KMS-11 (cell line): ENCODE results near the gene CCDC88A.

ENCODE experiments used
- H2AFZ ChIP-seq: fragments of 200-600 bp; sonication (generic); 2 replicates; pipeline ENCODE4 v1.6.1; 2016; ENCODE audit warnings: antibody characterized with exemption, mixed run types, low read depth
- H3K27ac ChIP-seq: fragments of 200-600 bp; sonication (generic); 2 replicates; pipeline ENCODE4 v1.6.1; 2016; ENCODE audit warnings: mild to moderate bottlenecking, mixed run types
- H3K27me3 ChIP-seq: fragments of 200-600 bp; sonication (generic); 2 replicates; pipeline ENCODE4 v1.6.1; 2017; ENCODE audit warnings: mild to moderate bottlenecking, low read depth, mixed run types, moderate library complexity; ENCODE audit not compliant: insufficient read depth
- H3K36me3 ChIP-seq: fragments of 200-600 bp; sonication (generic); 2 replicates; pipeline ENCODE4 v1.6.1; 2017; ENCODE audit warnings: mild to moderate bottlenecking, mixed run types; ENCODE audit not compliant: insufficient read depth
- H3K4me1 ChIP-seq: fragments of 200-600 bp; sonication (generic); 2 replicates; pipeline ENCODE4 v1.6.1; 2016; ENCODE audit warnings: mild to moderate bottlenecking, low read depth, mixed run types; ENCODE audit not compliant: poor library complexity, severe bottlenecking
- H3K4me2 ChIP-seq: fragments of 200-600 bp; sonication (generic); 2 replicates; pipeline ENCODE4 v1.7.0; 2016; ENCODE audit warnings: mild to moderate bottlenecking, mixed run types
- H3K4me3 ChIP-seq: fragments of 200-600 bp; sonication (generic); IDR thresholded peaks from 2 replicates; pipeline ENCODE4 v1.6.1; 2017; ENCODE audit warnings: low read depth, low read length, mixed read lengths; ENCODE audit not compliant: insufficient read depth
- H3K79me2 ChIP-seq: fragments of 200-600 bp; sonication (generic); 2 replicates; pipeline ENCODE4 v1.6.1; 2016; ENCODE audit warnings: low read depth, mixed run types; ENCODE audit not compliant: insufficient read depth
- H3K9ac ChIP-seq: fragments of 200-600 bp; sonication (generic); 2 replicates; pipeline ENCODE4 v1.6.1; 2016; ENCODE audit warnings: mild to moderate bottlenecking, mixed run types
- H4K20me1 ChIP-seq: fragments of 200-600 bp; sonication (generic); 2 replicates; pipeline ENCODE4 v1.6.1; 2016; ENCODE audit warnings: mild to moderate bottlenecking, mixed run types; ENCODE audit not compliant: insufficient read depth
- TF ChIP-seq, protein P1 (sequence below): fragments of 200-600 bp; sonication (generic); conservative IDR thresholded peaks from 2 replicates; pipeline ENCODE4 v1.6.1; 2017; ENCODE audit warnings: low read depth, mild to moderate bottlenecking, antibody characterized with exemption, low read length, moderate library complexity, mixed read lengths

The CCDC88A gene

DNA sequence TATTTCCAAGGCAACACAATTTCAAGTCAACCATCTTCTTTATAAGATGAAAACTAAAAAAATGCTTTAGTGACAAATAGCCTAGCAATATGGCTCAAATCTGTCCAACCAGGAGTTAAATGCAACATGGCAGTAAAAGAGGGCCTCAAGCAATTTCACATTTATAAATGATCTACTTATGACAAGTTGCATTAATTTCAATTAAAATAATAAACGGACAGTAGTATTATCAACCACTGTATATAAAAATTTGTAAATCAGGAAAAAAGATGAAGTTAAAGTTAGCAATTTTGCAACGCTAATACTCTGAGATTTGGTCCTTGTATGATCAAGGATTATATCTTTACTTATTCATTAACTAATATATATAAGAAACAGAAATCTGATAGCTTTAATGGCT lies 19.3 kb downstream of the CCDC88A start:
- TF ChIP-seq, protein P1, sequence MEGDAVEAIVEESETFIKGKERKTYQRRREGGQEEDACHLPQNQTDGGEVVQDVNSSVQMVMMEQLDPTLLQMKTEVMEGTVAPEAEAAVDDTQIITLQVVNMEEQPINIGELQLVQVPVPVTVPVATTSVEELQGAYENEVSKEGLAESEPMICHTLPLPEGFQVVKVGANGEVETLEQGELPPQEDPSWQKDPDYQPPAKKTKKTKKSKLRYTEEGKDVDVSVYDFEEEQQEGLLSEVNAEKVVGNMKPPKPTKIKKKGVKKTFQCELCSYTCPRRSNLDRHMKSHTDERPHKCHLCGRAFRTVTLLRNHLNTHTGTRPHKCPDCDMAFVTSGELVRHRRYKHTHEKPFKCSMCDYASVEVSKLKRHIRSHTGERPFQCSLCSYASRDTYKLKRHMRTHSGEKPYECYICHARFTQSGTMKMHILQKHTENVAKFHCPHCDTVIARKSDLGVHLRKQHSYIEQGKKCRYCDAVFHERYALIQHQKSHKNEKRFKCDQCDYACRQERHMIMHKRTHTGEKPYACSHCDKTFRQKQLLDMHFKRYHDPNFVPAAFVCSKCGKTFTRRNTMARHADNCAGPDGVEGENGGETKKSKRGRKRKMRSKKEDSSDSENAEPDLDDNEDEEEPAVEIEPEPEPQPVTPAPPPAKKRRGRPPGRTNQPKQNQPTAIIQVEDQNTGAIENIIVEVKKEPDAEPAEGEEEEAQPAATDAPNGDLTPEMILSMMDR = no peak
- no peak overlapping the region for H3K4me3 ChIP-seq
- peaks cover 4% of the 10 kb centered on the region; the same call in 1 of the 2 replicates for H3K79me2 ChIP-seq
- H3K9ac ChIP-seq = no peak overlapping the region
- no peak overlapping the region for H2AFZ ChIP-seq
- H3K27ac ChIP-seq = no peak overlapping the region
- H4K20me1 ChIP-seq = no peaks in the 10 kb centered on the region
- no peaks in the 10 kb centered on the region; the same call in 1 of the 2 replicates for H3K36me3 ChIP-seq
- H3K4me2 ChIP-seq = no peak overlapping the region
- H3K27me3 ChIP-seq = no peaks in the 10 kb centered on the region
- H3K4me1 ChIP-seq = no peaks in the 10 kb centered on the region

DNA sequence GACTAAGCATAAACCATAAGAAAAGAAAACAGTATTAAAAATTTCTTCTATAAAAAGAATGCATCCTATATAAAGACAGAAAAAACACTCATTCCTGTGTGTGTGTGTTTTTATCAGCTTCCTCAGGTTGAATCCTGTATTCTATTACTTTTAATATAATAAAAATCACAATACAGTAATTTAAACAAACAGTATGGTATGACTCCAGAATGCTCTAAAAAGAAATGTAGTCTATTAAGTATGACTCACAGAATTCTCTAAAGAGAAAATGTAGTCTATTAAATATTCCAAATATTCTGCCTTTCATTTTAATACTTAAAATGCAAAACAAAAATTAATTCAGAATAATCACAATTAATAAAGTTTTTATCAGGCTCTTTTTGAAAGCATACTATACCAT lies 19.8 kb downstream of the CCDC88A start:
- Histone ChIP-seq H3K4me1 (no peaks in the 10 kb centered on the region), H2AFZ (no peak overlapping the region), H3K79me2 (peaks cover 4% of the 10 kb centered on the region; the same call in 1 of the 2 replicates), H3K9ac (no peak overlapping the region), H3K36me3 (no peaks in the 10 kb centered on the region; the same call in 1 of the 2 replicates), H4K20me1 (no peaks in the 10 kb centered on the region), H3K4me2 (no peak overlapping the region), H3K4me3 (no peak overlapping the region), H3K27me3 (no peaks in the 10 kb centered on the region), H3K27ac (no peak overlapping the region)
- TF ChIP-seq, protein P1 = no peak

DNA sequence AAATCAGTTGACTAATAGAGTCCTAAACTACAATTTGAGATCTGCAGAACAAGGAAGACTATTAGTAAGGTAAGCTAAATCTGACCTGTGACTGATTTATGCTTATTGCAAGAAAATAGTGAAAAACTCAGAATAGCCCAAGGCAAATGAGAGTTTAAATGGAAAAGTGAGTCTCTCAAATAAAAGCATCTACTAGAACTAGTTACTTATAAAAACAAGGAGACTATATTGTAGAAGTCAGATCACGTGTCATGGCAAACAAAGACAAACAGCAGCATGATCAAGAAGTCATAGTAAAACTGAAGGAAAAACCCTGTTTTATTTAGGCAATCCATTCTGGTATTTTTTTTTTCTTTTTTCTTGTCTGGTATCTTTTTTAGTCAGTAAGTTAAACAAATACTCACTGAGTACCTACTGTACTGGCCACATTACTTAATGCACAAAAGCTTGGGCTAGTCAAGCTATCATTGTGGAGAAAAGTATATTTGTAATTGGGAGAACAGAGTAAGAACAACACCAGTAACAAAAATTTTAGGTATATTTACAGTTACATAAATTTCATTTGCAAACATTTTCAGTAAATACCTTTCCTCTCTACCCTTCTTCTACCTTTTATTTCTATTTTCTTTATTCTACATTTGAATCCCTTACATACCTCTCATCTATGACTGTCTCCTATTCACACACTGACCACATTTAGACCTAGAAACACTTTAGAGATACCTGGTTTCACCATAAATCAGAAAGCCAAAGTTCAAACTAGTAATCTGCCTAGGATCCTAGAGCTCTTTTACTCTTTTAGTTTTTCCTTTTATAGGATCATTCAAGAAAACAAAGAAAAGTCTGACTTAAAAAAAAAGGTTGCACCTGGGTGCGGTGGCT lies 23.7 kb downstream of the CCDC88A start:
- Histone ChIP-seq H3K4me3 (no peak overlapping the region), H3K27ac (no peak overlapping the region), H3K4me2 (no peak overlapping the region), H2AFZ (no peak overlapping the region), H3K79me2 (peaks cover 4% of the 10 kb centered on the region; the same call in 1 of the 2 replicates), H4K20me1 (no peaks in the 10 kb centered on the region), H3K9ac (no peak overlapping the region), H3K4me1 (no peaks in the 10 kb centered on the region), H3K36me3 (no peaks in the 10 kb centered on the region; the same call in 1 of the 2 replicates), H3K27me3 (no peaks in the 10 kb centered on the region)
- TF ChIP-seq, protein P1 = no peak

DNA sequence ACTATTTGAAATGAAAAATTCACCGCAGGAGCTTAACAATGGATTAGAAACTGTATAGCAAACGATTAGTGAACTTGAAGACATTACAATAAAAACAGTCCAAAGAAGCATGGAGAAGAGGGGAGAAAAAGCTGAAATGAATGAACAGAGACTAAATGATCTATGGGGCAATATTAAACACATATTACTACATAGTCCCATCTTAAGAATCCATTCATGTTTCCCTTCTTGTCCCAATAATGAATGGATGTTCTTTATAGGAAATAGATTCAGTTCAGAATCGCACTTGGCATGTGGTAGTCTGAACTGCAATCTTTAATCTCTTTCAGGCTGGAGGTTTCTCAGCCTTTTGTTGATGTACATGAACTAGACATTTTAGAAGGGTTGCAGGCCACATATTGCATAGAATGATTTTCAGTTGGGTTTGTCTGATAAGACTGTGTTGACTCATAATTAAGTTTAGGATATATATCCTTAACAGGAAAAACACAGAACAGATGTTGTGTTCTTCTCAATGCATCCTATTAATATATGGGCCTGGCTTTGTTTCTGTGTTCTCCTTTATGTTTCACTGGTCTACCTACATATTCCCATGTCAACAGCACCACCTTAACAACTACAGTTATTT lies 27.9 kb downstream of the CCDC88A start:
- Histone ChIP-seq H3K27ac (no peak overlapping the region), H3K4me3 (no peak overlapping the region), H3K36me3 (no peaks in the 10 kb centered on the region), H4K20me1 (no peaks in the 10 kb centered on the region), H3K27me3 (no peaks in the 10 kb centered on the region), H3K4me1 (no peaks in the 10 kb centered on the region), H3K79me2 (peaks cover 4% of the 10 kb centered on the region; the same call in 1 of the 2 replicates), H3K4me2 (no peak overlapping the region), H2AFZ (no peak overlapping the region), H3K9ac (no peak overlapping the region)
- TF ChIP-seq, protein P1 = no peak
